ENCODE data around the gene MT1HL1.
"Not testable (repeated sequence)": the region's sequence is repeated elsewhere in the genome, so short reads cannot be mapped to it uniquely, and the experiment has no call there.

Gene MT1HL1

GRCh38 chr1:237013608-237014007 is 9.4 kb upstream of the MT1HL1 start:
- no peak for DNase-seq

- no peak for DNase-seq
Measured at GRCh38 chr1:237012788-237013383, 8.6 kb upstream of the MT1HL1 start.

- DNase-seq: no peak
Measured at GRCh38 chr1:237012361-237012760, 8.1 kb upstream of the MT1HL1 start.

DNA sequence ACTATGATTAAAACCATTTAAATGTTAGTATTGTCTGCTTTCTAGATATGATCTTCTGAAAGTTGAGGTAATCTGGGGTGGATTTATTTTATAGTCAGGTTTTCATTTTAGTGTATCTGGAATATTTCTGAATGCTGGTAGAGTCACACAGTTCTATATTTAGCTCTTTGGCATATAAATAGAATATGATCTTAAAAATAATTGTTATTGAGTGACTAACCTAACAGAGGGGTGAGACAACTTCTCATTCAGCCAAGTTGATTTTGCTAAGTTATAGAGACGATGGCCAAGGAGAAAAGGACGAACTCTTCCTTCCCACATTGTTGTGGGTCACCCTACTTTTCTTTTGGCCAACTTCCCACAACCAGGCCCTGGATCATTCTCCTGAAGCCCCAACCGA is 7.2 kb upstream of the MT1HL1 start:
- no peak for DNase-seq

- no peak for DNase-seq
Measured at GRCh38 chr1:237009611-237010010, 5.4 kb upstream of the MT1HL1 start.

DNA sequence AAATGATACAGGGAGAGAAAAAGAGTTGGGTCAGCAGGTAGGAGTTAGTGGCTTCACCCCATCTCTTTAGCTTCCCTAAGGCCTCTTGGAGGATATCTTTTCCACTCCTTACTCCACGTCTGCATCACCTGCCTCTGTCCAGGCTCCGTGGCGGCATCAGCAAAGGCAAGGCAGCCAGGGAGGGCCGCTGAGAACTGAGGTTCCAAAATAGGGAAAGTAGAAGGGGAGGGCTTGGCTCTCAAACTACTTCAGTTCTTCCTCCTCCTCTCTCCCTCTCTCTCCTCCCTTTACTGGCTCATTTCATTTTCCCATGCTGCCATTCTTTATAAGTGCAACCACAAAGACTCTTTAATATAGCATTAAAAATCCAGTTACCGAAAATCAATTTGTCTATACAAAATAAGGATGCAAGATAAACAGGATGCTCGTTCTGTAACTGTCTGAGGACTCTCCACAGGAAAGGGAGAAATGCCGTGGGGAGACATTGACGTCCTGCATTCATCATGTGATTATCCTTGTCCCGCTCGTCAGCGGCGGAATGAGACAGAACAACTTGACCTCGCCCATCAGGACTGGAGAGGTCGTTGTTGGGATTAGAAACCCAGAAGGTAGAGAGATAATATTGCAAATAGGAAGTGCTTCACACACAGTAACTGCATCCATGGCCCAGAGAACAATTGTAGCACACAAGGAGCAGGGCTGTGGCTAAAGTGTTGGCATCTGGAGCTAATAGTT is 3.1 kb upstream of the MT1HL1 start:
- DNase-seq: no peak

- DNase-seq: no peak
Measured at GRCh38 chr1:237005674-237006073, 1.4 kb upstream of the MT1HL1 start.

DNA sequence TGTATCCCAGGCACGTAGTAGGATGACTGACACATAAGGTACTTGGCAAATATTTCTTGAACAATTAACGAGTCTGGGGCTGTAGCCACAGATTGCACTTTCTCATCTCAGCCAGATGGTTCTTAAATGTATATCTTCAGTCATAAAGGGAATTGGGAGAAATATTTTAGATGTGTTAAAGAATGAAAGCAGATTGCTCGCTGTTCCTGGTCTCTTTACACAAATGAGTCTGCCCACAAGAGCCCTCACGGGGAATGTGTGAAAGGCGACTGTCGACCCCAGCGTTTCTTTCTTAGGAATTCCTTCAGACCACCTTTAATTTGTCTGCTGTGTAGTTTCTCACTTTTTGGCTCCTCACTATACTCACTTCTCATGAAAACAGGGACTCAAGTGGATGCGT is 725 bp downstream of the MT1HL1 start:
- no peak for DNase-seq

- no peak for DNase-seq
Measured at GRCh38 chr1:237000191-237000590, 4.0 kb downstream of the MT1HL1 start.

DNA sequence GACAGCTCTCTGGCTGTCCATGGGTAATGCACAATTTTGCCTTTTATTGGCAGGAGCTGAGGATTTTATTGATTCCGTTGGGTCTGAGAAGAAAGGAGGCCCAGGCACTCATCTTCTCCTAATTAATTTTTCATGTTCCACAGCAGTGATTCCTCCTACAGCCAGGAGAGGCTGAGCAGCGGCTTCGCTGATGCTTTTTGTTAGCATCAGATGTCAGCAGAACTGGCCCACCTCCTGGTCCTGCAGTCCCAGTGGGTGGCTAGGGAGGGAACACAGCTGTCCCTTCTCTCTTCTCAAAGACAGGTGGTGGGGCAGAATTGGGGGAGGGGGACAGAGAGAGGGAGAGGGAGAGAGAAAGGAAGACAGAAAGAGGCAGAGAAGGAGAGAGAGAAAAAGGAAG is 5.7 kb downstream of the MT1HL1 start:
- no peak for DNase-seq

DNA sequence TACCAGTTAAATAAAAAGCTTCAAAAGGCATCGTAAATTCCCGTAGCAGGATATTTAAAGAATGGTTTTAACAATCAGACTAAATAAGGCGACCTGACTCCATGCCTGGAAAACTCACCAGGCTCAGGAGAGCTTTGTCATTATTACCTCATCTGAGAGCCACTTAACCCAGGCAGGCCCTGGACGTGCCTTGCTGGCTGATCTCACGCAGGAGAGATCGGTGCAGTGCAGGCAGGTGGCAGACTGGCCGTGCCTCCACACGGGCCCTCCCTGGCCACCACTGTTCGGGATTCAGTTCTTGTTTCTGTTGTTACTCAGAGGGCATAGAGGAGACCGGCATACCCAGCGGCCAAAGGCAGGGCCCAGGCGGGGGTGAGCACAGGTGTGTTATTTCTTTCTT is 6.4 kb downstream of the MT1HL1 start:
- no peak for DNase-seq

GRCh38 chr1:236997361-236997760 is 6.9 kb downstream of the MT1HL1 start:
- DNase-seq: no peak

DNA sequence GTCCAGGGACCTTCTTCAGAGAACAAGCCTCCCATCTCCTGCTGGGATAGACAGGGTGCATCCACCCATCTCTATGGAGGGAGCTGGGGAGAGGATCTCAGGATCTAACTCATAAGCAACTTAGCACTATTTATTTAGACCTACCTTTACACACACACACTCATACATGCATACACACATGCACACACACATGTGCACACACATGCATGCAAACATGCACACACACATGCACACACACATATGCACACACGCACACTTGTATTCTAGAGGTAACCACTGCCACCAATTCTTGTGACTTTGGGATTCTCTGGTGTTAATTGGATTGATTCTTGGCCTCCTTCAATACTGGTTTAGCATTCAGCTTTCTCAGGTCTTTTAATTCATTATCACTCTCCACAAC is 9.8 kb downstream of the MT1HL1 start:
- DNase-seq: no peak

- no peak for DNase-seq
Measured at GRCh38 chr1:236992449-236992848, 11.8 kb downstream of the MT1HL1 start.

DNA sequence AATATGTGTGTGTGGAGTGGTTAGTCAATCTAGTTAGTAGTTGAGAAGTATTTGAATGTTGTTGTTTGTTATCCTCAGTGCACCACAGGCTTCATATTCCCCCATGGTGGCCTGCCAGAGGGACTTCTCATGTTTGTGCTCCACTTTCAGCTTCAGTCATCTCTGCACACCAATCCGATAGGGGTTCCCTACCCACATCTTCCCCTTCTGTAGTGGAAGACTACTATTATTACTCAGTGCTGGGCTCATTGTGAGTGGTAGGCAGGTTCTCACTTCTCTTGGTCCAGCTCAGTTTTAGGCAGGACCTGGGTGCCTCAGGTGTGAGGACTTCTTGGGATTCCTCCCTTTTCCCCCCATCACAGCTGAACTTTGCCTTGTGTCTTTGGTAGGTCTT is 14.2 kb downstream of the MT1HL1 start:
- DNase-seq: no peak

GRCh38 chr1:236989290-236990051 is 14.8 kb downstream of the MT1HL1 start:
- no peak for DNase-seq

DNA sequence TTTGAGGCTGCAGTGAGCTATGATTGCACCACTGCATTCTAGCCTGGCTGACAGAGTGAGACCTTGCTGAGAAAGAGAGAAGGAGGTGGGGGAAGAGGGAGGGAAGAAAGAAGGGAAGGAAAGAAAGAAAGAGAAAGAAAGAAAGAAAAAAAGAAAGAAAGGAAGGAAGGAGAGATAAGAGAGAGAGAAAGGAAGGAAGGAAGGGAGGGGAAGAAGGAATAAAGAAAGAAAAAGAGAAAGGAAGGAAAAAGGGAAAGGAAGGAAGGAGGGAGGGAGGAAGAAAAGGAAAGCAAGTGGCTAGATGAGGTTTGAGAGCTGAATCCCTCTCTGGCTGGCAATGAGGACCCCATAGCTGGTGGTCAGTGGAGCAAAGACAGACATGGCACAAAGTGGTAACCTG is 20.4 kb downstream of the MT1HL1 start:
- no peak for DNase-seq

DNA sequence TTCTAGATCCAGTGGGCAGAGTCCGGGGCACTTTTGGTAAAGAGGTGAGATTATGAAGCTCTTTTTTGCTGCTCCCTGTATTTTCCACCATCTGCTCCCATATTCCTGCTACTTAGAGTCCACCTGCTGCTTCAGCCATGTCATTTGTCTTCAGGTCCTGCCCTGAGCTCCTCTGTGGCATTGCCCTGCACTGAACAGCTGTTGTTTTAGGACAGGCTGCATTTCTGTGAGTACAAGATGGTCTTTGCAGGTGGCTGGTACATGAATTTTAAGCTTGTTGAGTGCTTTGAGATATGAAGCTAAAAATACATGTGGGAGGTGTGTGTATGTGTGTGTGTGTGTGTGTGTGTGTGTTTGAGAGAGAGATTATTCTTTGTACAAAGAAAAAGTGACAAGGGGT is 21.9 kb downstream of the MT1HL1 start:
- DNase-seq: no peak

- not testable (repeated sequence) for DNase-seq
Measured at GRCh38 chr1:236981431-236981830, 22.8 kb downstream of the MT1HL1 start.

GRCh38 chr1:236980673-236981072 is 23.6 kb downstream of the MT1HL1 start:
- DNase-seq: no peak

- no peak for DNase-seq
Measured at GRCh38 chr1:236979149-236979900, 24.9 kb downstream of the MT1HL1 start.

- no peak for DNase-seq
Measured at GRCh38 chr1:236978740-236979139, 25.5 kb downstream of the MT1HL1 start.

DNA sequence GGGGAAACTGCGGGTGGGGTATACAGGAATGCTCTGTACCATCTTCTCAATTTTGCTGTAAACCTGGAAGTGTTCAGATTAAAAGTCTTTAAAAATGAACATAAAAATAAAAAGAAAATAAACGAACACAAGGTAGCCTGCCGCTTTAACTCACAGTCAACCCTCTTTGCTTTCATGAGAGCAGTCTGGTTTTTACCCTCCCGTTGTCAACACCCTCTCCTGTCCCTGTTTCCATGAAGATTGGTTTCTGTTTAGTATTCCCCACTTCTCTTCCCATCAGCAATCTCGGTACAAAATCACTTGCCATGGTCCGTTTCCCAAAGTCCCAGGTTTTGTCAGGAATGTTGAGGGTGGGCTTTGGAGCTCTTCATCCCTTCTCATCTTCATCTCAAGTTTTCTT is 28.8 kb downstream of the MT1HL1 start:
- DNase-seq: no peak

Data from fibroblast of upper back skin (primary cell).